ENCODE data around the gene ANKS1B.

ANKS1B gene

DNA sequence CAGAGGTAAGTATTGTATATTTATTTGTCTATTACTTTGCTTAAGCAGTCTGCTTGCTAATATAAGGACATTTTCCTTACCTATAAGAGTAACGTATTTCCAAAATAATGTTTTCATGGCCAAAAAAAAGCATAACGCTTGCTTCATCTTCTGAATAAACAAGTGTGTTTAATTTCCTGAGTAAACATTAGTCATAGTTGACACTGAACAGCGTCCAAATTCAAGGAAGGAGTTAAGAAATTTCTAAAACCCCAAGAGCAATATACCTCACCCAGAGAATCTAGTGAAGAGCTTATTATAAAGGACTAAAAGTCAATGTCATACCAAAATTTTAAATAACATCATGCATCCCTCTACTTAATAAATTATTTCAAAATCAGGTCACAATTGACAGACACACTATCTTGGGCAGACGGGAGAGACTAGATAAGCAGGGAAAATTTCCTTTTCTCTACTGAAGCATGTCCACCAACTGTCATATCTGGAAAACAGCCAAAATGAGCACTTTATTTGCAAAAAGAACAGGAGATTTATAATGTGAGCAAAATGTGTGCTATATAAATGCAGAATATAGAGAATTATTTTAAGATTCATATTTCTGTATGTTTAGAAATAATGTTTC, 25.1 kb downstream of the ANKS1B start:
- TF ChIP-seq, protein P1, sequence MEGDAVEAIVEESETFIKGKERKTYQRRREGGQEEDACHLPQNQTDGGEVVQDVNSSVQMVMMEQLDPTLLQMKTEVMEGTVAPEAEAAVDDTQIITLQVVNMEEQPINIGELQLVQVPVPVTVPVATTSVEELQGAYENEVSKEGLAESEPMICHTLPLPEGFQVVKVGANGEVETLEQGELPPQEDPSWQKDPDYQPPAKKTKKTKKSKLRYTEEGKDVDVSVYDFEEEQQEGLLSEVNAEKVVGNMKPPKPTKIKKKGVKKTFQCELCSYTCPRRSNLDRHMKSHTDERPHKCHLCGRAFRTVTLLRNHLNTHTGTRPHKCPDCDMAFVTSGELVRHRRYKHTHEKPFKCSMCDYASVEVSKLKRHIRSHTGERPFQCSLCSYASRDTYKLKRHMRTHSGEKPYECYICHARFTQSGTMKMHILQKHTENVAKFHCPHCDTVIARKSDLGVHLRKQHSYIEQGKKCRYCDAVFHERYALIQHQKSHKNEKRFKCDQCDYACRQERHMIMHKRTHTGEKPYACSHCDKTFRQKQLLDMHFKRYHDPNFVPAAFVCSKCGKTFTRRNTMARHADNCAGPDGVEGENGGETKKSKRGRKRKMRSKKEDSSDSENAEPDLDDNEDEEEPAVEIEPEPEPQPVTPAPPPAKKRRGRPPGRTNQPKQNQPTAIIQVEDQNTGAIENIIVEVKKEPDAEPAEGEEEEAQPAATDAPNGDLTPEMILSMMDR (IDR thresholded peaks at IDR 0.05; ENCODE audit: low read depth, low read length) = no peak
- DNase-seq (ENCODE audit: extremely low read depth, low read depth) = no peak

DNA sequence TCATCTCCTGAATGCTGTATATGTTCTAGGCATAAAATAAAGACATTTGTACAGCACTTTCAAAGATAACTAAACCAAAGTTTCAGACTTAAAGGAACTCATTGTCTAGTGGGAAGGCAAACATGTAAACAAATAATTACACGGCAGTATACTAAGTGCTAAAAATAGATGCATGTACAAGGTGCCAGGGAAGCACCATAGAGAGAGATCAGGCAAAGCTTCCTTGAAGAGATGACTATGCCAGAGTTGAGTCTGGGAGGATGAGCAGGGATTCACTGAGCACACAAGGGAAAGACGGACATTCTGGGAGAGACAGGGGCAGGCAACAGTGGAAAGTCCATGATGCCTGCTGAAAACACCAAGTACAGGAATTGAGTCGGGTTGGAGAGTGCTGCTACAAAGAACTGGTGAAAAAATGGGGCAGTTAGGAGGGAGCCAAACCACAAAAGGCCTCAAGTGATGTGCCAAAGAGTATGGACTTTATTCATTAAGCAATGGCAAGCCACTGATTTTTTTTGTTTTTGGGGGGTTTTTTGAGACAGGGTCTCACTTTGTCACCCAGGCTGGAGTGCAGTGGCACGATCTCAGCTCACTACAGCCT, 26.8 kb downstream of the ANKS1B start:
- DNase-seq (ENCODE audit: extremely low read depth, low read depth) = no peak
- TF ChIP-seq, protein P1 (IDR thresholded peaks at IDR 0.05; ENCODE audit: low read depth, low read length) = no peak

DNA sequence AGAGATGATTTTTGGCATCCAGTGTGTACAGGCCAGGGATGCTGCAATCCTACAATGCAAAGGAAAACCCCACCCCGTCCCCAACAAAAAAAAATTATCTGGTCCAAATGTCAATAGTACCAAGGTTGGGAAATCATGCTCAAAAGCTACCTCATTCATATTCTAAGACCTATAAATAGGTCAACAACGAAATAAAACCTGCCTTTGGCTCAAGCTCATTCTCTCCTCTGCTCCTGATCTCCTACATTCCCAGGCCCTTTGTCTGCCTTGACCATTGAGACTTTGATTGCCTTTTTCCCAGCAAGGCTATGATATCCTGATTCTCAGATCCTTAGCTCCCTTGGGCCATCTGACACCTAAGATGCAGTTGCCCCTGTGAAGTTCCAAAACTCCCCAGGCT, 30.0 kb downstream of the ANKS1B start:
- TF ChIP-seq, protein P1 (IDR thresholded peaks at IDR 0.05; ENCODE audit: low read depth, low read length) = no peak
- DNase-seq (ENCODE audit: extremely low read depth, low read depth) = no peak

DNA sequence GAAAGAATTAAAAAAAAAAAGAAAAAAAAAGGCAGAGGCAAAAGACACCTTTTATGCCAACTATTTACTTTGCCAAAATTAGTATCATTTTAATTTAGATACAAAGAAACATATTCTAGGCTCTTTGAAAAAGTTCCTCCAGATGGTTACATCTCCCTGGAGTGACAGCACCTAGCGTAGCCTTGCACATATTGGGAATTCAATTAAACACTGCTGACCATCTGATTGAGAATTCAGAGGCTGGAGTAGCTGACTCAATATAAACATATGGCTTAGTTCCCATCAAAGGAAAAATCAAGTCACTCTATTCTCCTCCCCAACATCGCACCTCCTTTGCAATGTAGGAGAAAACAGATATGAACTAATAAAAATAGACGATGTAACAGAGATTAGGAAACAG, 36.4 kb downstream of the ANKS1B start:
- DNase-seq (ENCODE audit: extremely low read depth, low read depth) = no peak
- TF ChIP-seq, protein P1 (IDR thresholded peaks at IDR 0.05; ENCODE audit: low read depth, low read length) = no peak

DNA sequence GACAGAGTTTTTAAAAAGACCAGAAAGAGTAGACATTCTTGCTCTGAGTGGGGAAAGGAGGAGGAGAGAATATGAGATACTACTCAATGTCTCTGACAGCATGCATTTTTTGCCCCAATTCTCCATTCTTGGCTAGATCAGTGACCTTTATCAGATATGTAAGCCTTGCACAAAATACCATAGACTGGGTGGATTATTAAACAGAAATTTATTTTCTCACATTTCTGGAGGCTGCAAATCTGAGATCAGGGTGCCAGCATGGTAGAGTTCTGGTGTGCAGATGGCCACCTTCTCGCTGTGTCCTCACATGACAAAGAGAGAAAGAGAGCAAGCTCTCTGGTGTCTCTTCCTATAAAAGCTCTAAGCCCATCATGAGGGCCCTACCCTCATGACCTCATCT, 38.6 kb downstream of the ANKS1B start:
- DNase-seq (ENCODE audit: extremely low read depth, low read depth) = no peak
- TF ChIP-seq, protein P1 (IDR thresholded peaks at IDR 0.05; ENCODE audit: low read depth, low read length) = no peak

DNA sequence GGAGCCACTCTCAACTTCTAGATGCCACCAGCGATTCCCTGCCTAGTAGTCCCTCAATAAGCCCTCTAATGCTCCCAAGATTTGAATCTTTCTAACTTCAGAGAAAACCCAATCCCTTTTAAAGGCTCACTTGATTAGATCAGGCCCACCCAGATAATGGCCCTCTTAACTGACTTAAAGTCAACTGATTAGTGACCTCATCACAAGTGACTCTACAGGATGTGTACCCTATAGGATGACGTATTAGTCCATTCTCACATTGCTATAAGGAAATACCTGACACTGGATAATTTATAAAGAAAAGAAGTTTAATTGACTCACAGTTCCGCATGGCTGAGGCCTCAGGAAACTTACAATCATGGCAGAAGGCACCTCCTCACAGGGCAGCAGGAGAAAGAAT, 49.1 kb downstream of the ANKS1B start:
- TF ChIP-seq, protein P1 (IDR thresholded peaks at IDR 0.05; ENCODE audit: low read depth, low read length) = no peak

DNA sequence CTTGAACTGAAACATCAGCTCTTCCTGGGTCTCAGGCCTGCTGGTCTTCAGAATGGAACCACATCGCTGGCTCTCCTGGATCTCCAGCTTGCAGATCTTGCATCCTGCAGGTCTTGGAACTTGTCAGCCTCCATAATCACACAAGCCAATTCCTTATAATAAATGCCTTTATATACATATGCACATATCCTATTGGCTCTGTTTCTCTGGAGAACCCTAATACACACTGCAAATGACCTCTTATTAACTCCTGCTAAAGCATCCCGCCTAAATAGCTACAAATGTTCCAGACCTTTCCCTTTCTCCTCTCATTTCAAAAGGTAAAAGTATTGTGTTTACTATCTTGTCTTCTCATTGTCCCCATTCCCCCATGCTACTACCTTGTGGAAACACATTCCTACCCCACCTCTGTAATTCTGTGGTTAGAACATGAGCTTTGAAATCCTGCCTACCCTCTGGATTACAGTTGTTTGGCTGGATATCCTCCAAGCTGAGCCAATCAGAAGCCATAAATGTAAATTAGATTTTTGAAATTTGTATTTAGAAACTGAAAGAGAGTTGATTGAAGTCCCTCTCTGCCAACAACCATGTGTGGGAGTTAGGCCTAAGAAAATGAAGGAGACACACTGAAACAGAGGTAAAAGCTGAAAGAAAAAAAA, 58.1 kb downstream of the ANKS1B start:
- no peak for DNase-seq (ENCODE audit: extremely low read depth, low read depth)
- TF ChIP-seq, protein P1 (IDR thresholded peaks at IDR 0.05; ENCODE audit: low read depth, low read length) = no peak

More for the DNA sequence above, 49.1 kb downstream of the ANKS1B start:
- no peak for DNase-seq (ENCODE audit: extremely low read depth, low read depth)

Measured in AG09319 (cell line).